Right ventricle myocardium superior (tissue), 1 donor: ENCODE data around the gene RAET1G. TPM values are rescaled to one million over a fixed set of nuclear protein-coding genes. Genes with fewer than 3 reads are reported as not detected.
"Not testable (repeated sequence)": the region's sequence is repeated elsewhere in the genome, so short reads cannot be mapped to it uniquely, and the experiment has no call there.

Experiments used
- ATAC-seq: fragments of 200-7000 bp; cut with Tn5 transposase; one replicate; pipeline ENCODE4 v1.9.1; 2020; ENCODE audit warnings: mild to moderate bottlenecking; ENCODE audit not compliant: poor library complexity
- DNase-seq: peaks from one replicate; pipeline ENCODE4 v3.0.0-alpha.2; 2020
- intact Hi-C: fragments of 100-400 bp; cut with DNase I; formaldehyde crosslinking; loops from one replicate; pipeline ENCODE4 v1.11.2; 2022
- long read RNA-seq: library from polyadenylated mRNA; unstranded; transcript quantifications from one replicate; pipeline ENCODE4 v2.0.0, GENCODE V29; 2021
- total RNA-seq: library from RNA; stranded (reverse); fragmentation: NEBNext Ultra II Directional; extraction: Animal tissue kit (Norgen Biotek cat#: 25700); gene quantifications from one replicate; pipeline ENCODE4 v1.2.1, GENCODE V29; 2021
- donor health status: DM: no; HTN: yes; CAD: no; lungs with severe emphysema.

RAET1G gene
- not detected for total RNA-seq
- long read RNA-seq, result 0 reads

DNA sequence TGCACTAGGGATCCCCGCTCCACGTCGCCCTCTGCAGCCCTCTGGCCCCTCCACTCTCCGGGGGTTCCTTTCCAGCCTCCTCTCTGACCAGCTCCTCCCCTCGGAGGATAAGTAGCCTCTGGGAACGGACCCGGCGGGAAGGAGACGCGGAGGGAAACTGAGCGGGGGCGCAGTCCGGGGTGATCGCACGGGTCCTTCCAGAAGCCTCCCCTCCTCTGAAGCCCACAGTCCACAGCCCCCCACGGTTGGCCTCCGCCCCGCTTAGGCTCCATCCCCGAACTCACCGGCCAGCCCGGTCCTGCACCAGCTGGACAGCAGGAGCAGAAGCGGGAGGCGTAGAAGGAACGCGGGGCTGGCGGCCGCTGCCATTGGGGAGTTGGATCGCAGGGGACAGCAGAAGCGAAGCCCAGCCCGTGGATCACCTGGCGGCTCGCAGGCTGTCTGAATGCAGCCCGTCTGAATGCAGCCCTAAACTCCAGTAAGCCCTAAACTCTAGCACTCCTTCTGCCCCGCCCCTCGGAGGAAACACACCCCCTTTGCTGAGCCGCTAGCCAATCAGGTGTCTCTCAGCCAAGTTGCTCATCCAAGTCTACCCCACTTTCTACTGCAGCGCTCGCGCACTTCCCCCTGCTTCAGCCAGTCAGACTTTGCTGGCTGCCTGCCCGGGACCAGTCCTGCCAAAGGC is at the start of gene RAET1G:
TSS of gene RAET1G (minus strand) at position 480 of the 685 bp plus-strand sequence. CDS start at position 369, 111 bp downstream.
- intact Hi-C loops, result loop anchor here (5.0 to 10.0 kb wide), 3 partner anchors 85 to 368 kb away; no protein-coding TSS in a partner anchor
- peak; percentile 93 for DNase-seq
- ATAC-seq, result peak; percentile 89

- ATAC-seq (no peak), DNase-seq (no peak)
- intact Hi-C loops, result no loop called here
Measured at GRCh38 chr6:149969635-149970034, 46.7 kb upstream of the RAET1G start.

GRCh38 chr6:149968909-149969308 is 46.0 kb upstream of the RAET1G start:
- intact Hi-C loops, ATAC-seq, DNase-seq: not testable (repeated sequence)

DNA sequence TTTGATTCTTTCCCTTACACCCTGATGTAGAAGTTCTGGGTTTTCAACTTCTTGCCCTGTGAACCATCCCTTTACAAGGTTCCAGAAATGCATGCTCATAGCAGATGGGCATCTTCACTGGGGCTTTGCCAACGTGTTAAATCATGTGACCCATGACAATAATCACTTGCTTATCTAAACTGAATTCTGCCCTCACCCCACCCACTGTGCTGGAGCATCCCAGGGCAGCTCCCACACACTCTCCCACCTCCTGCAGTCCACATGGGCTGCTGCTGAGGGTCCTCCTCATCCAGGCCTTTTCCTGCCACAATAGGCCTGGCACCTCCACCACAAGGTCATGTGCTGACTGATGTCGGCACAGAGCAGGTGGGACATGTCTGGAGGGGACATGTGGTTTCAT is 45.1 kb upstream of the RAET1G start:
- ATAC-seq, intact Hi-C loops: not testable (repeated sequence)

DNA sequence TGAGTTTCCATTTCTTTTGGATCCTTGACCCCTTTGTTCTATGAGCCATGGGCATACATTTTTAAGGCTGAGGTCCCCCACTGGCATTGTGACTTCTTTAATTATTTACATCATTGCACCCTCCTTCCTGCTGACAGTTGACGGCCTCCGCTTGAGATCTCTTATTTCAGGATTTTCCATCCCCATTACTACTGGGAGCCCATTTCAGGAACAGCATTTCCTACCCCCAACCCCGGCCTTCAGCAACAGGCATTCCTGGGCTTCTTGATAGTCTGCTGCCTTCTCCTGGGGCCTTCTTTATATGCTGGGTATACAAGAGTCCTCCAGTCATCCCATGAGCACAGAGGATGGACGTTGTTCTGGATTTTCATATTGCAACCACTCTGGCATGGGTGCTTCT is 44.7 kb upstream of the RAET1G start:
- intact Hi-C loops, result no loop called here
- DNase-seq, result no peak
- no peak for ATAC-seq

More for the DNA sequence above, 45.1 kb upstream of the RAET1G start:
- not testable (repeated sequence) for DNase-seq

DNA sequence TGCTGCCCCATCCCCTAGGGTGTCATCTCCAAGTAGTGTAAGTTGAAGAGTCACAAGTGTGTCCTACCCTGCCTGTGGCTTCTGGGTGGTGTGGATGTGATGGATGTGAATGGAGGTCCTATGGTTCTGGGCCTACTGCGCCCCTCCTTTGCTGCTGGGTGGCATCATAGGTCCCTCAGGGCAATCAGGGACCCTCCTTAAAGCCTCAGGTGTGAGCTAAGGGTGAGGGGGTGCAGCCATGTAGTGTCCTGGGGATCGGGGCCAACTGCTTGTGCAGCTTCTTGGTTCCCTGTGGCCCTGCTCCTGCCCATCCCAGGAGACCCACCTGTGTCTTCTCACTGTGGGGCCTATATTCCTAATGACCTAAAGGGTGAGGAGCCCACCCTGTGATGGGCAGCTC is 43.4 kb upstream of the RAET1G start:
- ATAC-seq, DNase-seq, intact Hi-C loops: not testable (repeated sequence)

- intact Hi-C loops, result no loop called here
- DNase-seq (no peak), ATAC-seq (no peak)
Measured at GRCh38 chr6:149965194-149966020, 42.5 kb upstream of the RAET1G start.

- DNase-seq (peak; percentile 44), ATAC-seq (peak; percentile 5)
- intact Hi-C loops, result no loop called here
Measured at GRCh38 chr6:149964308-149965193, 41.6 kb upstream of the RAET1G start.

GRCh38 chr6:149963462-149964307 is 40.8 kb upstream of the RAET1G start, which contains the start of gene ULBP1:
TSS of gene ULBP1 (plus strand) at chr6:149963943. CDS start at chr6:149964050, 107 bp downstream.
- ATAC-seq (peak; percentile 98), DNase-seq (peak; percentile 95)
- intact Hi-C loops, result no loop called here

DNA sequence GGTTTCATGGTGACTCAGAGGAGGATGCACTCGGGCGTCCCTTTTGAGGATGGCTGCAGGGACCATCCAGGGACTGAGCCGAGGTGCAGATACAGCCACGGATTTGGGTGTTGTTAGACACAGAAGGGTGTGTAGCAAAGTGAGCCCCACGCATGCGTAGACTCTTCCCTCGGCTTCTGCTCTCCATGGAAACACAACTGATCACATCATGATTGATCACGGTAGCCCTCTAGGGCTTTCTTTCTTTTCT is 40.2 kb upstream of the RAET1G start:
- ATAC-seq (peak; percentile 2), DNase-seq (no peak)
- intact Hi-C loops, result no loop called here

- ATAC-seq (no peak), DNase-seq (no peak)
- intact Hi-C loops, result no loop called here
Measured at GRCh38 chr6:149962461-149963211, 39.7 kb upstream of the RAET1G start.

- no peak for DNase-seq
- intact Hi-C loops, result no loop called here
- ATAC-seq, result no peak
Measured at GRCh38 chr6:149961728-149962425, 39.0 kb upstream of the RAET1G start.

DNA sequence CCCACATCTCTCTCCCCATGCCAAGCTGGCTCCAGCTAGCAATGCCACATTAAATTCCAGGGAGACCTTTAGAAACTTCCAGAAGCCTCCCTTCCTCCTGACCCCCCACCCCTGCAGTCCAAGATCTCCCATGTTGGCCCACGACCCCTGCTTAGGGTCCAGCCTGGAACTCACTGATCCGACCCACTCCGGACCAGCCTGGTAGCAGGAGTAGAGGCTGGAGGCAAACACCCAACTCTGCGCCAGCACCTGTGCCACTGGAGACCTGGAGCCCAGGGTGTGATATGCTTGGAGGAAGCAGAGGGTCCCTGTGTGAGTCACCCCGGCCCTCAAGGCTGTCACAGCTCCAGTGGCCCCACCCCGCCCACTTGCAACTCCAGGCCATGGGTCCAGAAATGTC is 37.6 kb upstream of the RAET1G start:
- ATAC-seq, result no peak
- intact Hi-C loops, result no loop called here

GRCh38 chr6:149959806-149960205 is 36.9 kb upstream of the RAET1G start:
- intact Hi-C loops, ATAC-seq, DNase-seq: not testable (repeated sequence)

More for the DNA sequence above, 37.6 kb upstream of the RAET1G start:
- no peak for DNase-seq

DNA sequence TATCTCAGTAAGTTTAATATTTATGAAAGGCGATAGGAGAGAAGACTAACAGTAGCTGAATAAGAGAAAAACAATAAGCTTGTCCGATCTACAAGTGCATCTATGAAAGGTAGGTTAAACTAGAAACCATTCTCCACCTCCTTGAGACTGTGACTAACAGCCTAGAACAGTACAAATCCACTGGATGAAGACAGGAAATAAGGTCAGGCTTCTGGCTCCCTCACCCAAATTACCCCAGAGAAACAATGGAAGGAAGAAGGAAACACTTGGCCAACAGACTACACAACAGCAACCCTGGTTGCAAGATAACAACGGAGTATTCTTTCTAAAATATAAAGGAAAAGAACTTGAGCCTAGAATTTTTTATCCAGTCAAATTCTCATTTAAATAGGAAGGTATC is 35.2 kb upstream of the RAET1G start:
- DNase-seq, ATAC-seq, intact Hi-C loops: not testable (repeated sequence)

- DNase-seq, ATAC-seq, intact Hi-C loops: not testable (repeated sequence)
Measured at GRCh38 chr6:149955654-149956317, 32.9 kb upstream of the RAET1G start.
